ENCODE measurements around the gene KCTD10.
"Not testable (repeated sequence)": the region's sequence is repeated elsewhere in the genome, so short reads cannot be mapped to it uniquely, and the experiment has no call there.

Gene KCTD10

DNA sequence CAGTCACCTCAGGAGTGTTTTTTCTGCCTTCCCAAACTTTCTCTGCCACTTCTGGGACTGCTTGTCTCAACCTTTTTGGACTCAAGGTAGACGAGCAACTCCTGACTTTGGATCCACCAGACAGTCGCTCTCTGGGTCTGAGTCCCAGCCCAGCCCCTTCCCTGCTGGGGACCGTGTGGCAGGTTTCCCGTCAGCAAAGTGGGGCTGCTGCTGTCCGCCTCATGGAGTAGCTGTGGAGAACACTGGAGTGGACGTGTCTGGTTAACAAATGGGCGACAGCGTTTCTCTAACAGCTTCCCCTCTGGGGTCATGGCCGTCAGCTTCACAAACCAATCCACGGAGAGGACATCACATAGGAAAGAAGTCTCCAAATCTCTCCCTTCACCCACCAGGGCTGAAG lies 54.8 kb downstream of the KCTD10 start:
- no peak for DNase-seq (ENCODE audit: low read depth in 2 of 3, low spot score in 2 of 3)

DNA sequence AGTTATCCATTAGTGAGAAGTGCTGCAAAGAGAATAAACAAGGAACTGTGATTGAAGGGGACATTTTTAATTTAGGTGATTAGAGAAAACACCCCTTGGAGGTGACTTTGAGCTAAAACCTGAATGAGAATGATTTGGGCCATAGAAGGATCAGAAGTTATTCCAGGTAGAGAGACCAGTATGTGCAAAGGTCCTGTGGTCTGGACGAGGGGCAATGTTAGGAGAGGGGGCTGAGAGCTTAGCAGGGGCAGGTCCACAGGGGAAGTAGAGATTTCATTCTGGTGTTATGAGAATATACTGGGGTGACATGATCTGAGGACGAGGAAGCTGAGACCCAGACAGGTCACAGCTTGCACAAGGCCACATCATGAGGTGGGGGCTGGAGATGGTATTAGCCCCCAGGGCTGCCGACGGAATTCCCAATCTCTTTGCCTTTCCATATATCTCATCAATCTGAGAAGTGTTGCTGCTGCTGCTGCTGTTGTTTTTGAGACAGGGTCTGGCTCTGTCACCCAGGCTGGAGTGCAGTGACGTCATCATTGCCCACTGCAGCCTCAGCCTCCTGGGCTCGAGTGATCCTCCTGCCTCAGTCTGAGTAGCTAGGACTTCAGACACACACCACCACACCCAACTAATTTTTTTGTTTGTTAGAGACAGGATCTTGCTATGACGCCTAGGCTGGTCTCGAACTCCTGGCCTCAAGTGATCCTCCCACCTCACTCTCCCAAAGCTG lies 55.6 kb downstream of the KCTD10 start:
- no peak for DNase-seq (ENCODE audit: low read depth in 2 of 3, low spot score in 2 of 3)

DNA sequence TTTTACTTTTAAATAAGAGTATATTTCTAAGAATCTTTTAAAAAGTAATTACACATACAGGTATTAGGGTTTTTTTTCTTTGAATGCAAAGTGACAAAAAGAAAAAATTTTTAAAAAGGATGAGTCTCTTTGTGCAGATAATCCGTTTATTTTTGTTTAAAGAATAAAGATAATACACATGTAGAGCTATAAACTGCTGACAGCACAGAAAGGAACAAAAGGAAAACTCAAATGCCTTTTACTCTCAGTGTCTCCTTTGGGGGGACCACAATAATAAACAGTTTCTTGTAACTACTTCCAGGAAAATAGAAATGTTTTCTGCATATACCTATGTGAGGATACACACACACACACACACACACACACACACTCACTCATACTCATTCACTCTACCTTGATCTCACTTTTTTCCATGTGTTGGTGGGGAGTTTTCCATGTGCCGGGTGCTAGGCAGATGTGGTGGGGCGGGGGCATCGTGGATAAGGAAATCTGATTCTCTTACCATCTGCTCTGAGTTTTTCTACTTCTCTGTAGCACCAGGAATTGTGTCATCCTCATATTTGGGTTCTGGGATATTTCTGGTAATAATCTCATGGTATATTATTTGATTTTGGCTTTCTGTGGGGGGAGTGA lies 58.1 kb downstream of the KCTD10 start:
- no peak for DNase-seq (ENCODE audit: low read depth in 2 of 3, low spot score in 2 of 3)

DNA sequence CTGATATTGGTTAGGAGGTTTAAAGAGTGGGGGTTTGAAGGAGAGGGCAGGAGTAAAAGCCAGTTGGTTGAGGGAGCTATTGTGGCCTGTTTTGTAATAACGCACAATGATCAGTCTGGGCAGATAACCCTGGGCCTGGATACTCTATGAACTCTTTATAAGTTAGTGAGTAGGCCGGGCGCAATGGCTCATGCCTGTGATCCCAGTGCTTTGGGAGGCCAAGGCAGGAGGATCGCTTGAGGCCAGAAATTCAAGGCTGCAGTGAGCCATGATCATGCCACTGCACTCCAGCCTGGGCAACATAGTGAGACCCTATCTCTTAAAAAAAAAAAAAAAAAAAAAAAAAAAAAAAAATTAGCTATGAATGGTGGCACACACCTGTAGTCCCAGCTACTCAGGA lies 71.0 kb downstream of the KCTD10 start:
- not testable (repeated sequence) for DNase-seq (ENCODE audit: low read depth in 2 of 3, low spot score in 2 of 3)

DNA sequence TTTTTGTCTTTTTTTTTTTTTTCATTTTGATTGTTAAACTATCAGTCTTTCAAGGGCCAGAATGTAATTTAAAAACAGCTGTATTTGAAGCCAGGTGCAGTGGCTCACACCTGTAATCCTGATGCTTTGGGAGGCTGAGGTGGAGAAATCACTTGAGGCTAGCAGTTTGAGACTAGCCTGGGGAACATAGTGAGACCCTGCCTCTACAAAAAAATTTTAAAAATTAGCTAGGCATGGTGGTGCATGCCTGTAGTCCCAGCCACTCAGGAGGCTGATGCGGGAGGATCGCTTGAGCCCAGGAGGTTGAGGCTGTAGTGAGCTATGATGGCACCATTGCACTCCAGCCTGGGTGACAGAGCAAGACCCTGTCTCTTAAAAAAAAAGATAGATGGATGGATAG lies 72.3 kb downstream of the KCTD10 start:
- not testable (repeated sequence) for DNase-seq (ENCODE audit: low read depth in 2 of 3, low spot score in 2 of 3)
